HG03095 (cell line): ENCODE results near the gene GAMT.

Experiments
- ATAC-seq: cut with Tn5 transposase; IDR thresholded peaks from one replicate; pipeline ENCODE4 v1.9.1; 2021; ENCODE audit warnings: moderate library complexity; ENCODE audit not compliant: unreplicated experiment

GAMT gene

DNA sequence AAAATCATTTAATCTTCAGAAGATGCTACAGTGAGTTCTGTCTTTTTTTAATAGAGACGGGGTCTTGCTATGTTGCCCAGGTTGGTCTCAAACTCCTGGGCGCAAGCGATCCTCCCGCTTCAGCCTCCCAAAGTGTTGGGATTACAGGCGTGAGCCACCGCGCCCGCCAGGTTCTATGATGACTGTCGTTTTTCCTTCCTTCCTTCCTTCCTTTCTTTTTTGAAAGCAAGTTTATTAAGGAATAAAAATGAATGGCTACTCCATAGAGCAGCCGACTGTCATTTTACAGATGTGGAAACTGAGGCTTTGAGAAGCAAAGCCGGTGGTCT lies 511 bp upstream of the GAMT start:
- ATAC-seq = no peak

DNA sequence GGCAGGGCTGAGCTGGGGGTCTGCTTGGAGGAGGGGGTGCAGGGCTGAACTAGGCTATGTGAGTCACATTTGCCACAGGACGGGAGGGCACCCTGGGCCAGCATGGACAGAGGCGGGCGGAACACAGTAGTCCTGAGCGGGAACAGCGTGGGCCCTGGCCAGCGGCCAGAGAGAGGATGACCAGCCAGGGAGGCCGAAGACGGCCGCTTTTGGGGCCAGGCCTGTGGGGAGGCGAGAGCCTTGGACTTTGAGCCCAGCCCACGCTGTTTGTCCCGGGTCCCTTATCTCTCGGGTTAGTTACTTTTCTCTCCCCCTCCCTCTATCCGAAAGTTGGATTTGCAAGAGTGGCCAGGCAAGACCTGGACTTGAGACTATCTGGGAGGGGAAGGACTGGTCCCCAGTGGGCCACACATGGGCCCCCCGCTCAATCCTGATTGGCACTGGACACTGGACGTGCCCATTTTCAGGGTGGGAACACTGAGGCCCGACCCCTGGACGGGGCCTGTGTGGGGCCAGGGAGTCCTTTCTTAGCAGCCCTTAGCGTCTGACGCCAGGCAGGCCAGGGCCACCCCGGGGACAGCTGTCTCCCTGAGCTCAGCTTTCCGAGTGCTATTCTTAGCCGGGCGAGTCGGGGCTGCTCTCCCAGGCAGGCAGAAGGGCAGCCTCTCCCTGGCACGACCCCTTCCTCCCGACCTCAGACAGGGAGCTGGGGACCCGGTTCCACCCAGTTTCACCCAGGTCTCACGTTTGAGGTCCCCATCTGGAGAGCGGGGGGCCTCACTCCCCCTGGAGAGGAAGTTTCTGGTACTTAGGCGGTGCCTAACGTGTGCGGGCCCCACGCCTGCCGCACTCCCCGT lies 833 bp downstream of the GAMT start:
- ATAC-seq = no peak

DNA sequence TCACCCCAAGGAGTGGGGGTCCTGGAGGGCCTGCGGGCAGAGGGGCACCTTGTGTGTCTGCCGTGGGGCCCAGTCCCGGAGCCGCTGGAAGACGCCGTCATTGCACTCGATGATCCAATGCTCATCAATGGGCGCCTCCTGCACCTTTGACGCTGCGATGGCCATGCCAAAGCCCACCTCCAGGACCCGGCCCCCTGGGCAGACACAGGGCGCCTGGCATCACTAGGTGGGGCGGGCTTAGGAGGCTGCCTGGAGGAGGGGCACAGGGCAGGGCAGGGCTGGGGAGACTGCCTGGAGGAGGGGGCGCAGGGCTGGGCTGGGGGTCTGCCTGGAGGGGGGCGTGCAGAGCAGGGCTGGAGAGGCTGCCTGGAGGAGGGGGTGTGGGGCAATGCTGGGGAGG lies 1.6 kb downstream of the GAMT start:
- no peak for ATAC-seq

DNA sequence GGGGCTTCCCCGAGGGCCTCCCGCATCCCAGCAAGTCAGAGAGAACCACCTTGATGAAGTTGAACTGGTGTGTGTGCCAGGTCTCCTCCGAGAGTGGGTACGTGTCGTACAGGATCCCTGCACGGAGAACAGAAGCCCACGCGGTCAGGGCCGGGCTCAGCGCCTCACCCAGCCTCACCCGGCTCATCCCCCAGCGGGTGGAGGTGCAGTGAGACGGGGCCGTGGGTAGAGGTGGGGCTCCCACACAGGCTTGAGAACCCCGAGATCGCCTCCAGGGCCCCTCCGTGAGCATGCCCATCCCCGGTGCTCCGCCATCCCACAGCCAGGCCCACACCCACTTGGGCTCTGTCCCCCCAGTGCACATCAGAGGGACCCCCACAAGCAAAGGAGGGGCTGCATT lies 2.3 kb downstream of the GAMT start:
- no peak for ATAC-seq

DNA sequence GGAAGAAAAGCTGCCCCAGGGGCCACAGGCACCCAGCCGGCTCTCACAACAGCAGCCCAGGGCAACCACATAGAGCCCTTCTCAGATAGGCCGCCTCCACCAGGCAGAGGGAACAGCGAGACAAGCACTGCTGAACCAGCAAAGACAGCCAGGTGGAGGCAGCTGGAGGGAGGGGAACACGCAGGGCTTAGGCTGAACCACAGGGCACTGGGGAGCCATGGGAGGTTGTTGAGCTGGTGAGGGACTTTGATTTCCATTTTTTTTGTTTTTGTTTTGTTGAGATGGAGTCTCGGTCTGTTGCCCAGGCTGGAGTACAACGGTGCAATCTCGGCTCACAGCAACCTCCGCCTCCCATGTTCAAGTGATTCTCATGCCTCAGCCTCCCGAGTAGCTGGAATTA lies 3.5 kb downstream of the GAMT start:
- ATAC-seq = no peak

DNA sequence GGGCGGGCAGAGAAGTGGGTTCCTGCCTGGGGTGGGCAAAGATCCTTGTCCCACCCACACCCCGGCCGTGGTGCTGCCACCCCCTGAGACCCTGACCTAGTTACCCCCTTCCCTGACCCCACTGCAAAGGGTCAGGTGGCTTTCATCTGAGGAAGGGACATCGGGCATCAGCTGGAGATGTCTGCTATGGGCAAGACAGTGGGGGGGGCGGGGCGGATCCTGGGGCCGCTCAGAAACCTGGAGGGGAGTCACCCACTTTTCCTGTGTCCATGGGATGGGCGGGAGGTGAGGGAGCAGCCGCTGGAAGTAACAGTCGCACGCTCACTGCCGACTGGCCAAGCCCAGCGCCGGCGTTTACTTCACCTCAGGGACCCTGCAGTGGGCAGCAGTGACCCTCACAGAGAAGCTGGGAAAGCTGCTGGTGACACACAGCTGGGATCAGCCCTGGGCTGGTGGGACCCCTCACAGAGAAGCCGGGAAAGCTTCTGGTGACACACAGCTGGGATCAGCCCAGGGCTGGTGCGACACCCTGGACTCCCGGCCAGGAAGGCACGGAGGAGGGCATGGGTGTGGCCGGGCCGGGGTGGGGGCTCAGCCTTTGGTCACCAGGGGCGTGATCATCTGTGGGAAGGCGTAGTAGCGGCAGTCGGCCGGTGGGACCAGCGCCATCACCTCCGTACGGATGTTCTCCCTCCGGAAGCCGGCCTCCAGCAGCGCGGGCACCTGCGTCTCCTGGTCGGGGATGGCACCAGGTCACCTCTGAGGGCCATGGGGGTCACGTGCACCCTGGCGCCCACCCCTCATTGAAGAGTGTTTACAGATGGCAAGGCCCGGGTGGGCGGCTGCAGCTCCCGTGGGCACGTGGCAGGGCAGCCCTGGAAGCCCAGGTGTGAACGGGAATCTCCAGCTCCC lies 4.3 kb downstream of the GAMT start:
- no peak for ATAC-seq

DNA sequence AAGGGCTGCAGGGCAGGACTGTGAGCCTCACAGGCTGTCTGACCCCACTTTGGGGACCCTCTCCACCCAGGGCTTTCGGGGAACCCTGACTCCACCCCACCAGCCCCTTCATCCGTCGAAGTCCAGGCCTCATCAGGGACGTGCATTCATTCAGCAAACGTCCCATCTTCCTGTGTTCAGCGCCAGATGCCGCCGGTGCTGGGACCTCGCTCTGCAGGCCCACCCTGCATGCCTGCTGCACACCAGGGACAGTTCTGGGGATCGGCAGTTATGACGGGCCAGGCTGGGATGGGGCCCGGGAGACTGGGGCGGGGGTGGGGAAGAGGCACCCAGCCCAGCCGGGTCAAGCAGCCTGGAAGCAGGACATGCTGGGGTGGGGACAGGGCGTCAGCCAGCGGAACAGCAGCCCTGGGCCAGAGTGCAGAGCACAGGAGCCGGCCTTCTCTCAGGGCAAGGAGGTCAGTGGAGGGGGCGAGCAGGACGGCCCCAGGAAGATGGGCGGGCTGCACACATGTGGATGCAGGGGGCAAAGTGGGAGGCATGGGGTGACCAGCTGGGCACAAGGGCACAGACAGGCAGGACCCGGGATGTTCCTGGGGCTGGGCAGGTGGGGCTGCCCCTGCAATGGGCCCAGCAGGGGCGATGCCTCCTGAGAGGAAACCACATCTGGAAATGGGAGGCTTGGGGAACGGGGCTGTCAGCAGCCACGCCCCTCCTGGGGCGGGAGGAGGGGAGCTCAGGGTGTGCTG lies 5.1 kb downstream of the GAMT start:
- ATAC-seq = no peak

DNA sequence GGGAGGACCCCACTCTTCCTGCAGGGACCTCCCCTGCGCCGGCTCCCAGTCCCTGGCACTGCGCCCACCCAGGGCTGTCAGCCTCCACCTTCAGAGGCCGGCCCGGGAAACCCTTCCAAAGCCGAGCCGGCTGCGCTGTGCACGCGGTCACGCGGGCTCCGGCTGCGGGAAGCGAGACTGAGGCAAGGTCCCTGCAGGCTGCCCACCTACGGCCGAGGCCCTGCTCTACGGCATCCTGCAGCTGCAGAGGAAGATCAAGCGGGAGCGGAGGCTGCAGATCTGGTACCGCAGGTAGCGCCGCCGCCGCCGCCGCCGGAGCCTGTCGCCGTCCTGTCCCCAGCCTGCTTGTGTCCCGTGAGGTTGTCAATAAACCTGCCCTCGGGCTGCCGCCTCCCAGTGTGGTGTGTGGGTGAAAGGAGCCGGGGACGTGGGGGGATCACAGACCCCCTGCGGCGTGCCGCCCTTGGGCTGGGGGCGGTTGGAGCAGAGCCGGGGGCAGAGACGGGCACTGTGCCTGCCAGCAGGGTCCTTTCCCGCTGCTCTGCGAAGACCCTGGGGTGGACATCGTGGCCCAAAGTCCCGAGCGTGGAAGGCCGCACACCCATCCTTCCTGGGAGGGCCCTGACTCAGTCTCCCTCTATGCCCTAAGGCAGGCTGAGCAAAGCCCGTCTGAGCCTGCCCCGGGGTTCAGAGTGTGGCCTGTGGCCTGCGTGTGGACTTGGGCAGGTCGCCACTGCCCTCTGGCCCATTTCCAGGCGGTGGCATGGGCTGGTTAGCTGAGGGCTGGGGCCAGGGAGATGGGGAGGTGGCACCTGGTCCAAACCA lies 5.9 kb downstream of the GAMT start:
- ATAC-seq = no peak

DNA sequence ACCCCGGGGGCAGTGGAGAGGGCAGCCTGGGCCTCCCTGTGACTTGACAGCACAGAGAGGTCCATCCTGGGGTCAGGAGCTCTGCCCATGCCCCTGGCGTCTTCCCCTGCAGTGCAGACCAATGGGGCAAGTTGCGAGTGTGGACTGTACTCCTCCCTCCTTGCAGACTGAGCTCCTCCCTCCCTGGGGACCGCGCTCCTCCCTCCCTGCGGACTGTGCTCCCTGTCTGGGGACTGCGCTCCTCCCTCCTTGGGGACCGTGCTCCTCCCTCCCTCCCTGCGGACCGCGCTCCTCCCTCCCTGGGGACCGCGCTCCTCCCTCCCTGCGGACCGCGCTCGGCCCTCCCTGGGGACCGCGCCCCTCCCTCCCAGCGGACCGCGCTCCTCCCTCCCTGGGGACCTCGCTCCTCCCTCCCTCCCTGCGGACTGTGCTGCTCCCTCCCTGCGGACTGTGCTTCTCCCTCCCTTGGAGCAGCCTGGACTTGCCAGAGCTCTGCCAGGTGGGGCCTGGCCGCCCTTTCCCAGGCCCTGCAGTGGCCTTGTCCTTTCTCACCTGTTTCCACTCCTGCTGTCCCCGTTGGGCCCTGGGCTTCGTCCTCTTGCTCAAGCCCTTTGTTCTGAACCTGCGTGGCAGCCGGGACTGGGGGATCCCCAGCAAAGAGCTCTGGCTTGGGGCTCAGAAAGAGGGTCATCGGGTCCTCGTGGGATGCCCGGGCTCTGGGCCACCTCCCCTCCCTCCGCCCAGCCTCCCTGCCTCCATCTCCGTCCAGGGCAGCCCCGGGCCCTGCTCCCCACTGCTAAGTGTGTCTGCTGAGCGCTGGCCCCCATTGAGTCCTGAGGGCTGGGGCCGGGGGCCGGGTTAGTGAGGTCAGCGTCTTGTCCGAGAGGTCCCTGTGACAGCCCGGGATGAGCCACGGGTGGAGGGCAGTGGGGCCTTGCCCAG lies 6.8 kb downstream of the GAMT start:
- ATAC-seq = no peak

DNA sequence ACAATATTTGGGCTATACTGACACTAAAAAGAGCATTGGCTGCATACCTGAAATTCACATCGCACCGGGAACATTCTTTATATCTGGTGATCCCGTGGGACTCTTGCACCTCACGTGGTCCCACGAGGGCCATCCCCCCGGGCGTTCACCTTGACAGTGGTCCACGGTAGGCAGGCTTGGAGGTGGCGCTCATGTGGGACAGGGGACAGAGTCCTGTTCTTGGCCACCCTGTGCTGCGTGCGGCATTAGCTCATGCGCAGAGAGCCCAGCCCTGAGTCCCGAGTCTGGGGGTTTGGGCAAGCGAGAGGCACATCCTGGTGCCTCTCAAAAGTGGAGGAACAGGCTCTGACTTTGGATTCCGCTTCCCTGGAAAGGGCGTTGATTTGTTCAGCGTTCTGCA lies 7.5 kb downstream of the GAMT start:
- no peak for ATAC-seq

DNA sequence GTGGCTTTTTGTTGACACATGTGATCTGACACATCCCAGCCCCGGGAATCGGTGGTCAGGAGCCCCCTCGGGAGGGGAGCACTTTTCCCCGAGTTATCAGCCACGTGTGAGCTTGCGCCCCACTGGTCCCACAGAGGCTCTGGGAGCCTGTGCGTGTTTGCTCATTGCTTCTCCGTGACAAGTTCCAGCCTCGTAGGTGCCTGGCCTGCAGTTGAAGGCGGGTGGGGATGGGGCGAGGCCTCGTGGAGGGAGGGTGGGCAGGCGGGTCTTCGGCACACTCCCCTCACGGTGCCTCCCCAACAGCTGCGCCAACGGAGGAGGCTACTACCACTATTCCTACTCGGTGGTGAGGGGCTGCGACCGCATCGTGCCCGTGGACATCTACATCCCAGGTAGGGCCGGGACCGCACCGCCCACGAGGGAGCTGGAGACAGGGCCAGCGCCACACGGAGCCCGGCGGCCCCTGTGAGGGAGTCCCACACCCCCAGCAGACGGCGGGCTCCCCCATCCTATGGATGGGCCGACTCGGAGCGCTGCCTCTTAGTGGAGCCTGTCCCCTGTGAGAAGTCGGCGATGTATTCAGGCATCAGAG lies 8.3 kb downstream of the GAMT start:
- ATAC-seq = no peak

DNA sequence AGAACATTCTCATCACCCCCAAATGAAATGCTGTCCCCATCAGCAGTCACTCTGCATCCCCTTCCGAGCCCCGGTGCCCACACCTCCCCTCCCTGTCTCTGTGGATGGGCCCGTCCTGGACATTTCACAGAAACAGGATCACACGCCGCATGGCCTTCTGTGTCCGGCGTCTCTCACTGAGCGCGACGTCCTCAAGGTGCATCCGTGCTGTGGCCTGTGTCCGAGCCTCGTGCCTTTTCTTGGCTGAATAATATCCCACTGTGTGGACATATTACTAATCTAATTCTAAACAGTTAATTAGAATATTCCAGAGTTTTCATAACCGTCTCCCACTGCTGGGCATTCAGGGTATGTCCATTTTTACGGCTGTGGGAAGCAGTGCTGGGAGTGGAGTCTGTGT lies 8.9 kb downstream of the GAMT start:
- no peak for ATAC-seq

DNA sequence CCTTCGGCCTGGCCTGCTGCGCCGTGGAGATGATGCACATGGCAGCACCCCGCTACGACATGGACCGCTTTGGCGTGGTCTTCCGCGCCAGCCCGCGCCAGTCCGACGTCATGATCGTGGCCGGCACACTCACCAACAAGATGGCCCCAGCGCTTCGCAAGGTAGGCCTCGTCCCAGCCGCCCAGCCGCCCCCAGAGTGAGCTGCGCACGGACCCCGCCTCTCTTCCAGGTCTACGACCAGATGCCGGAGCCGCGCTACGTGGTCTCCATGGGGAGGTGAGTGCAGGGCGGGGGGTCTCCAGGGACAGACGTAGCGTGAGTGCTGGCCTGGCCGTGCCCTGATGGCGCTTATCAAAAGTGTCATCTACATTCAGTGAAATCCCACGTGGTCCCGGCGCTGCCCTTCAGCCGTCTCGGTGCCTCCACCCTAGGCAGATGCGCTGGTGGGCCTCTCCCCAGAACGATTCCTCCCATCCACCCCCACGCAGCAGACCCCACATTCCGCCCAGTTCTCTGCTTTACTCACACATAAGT lies 10.4 kb downstream of the GAMT start:
- ATAC-seq = no peak

DNA sequence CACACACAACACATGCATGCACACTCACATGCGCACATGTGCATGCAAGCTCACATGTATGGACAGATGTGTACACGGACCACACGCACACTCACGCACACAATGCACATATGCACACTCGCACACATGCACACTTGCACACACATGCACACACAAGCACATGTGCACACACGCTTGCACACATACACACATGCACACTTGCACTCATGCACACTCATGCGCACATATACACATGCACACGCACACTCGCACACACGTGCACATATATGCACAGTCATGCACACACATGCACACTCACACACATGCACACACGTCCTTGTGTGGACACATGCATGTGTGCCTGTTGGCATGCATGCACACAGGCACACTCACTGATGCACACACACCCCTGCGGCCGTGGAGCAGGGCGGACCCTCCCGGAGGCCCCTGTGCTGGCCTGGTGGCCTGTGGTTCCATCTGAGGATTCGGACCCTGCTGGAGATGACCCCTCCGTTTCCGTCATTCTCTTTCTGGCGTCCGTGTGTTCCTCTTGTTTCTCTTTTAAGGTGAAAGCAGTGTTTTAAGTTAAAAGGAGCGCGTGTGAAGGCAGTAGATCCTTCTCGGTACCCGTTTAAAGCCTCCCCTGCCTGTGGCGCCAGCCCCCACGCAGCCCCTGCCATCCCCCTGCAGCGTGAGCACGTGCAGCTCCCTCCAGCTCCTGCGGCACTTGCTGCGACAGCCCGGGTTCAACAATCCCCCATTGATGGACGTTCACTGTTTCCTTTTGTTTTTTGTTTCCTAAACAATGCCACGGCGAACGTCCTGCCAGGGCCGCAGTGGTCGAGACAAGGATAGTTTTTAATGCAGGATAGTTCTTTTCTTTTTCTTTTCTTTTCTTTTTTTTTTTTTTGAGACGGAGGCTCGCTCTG lies 12.1 kb downstream of the GAMT start:
- ATAC-seq = no peak

DNA sequence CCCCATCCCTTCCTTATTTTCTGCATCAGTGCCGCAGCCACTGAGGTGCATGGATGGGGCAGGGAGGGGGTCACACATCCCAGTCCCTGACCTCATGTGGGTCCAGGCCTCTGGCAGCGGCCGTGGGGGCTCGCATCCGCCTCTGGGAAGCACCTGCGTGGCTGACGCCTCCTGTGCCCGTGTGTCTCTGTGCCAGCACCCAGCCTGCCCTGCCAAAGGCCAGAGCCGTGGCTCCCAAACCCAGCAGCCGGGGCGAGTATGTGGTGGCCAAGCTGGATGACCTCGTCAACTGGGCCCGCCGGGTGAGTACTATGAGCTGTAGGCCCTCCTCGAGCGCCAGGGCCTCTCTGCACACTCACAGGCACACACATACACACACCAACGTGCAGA lies 12.7 kb downstream of the GAMT start:
- no peak for ATAC-seq

DNA sequence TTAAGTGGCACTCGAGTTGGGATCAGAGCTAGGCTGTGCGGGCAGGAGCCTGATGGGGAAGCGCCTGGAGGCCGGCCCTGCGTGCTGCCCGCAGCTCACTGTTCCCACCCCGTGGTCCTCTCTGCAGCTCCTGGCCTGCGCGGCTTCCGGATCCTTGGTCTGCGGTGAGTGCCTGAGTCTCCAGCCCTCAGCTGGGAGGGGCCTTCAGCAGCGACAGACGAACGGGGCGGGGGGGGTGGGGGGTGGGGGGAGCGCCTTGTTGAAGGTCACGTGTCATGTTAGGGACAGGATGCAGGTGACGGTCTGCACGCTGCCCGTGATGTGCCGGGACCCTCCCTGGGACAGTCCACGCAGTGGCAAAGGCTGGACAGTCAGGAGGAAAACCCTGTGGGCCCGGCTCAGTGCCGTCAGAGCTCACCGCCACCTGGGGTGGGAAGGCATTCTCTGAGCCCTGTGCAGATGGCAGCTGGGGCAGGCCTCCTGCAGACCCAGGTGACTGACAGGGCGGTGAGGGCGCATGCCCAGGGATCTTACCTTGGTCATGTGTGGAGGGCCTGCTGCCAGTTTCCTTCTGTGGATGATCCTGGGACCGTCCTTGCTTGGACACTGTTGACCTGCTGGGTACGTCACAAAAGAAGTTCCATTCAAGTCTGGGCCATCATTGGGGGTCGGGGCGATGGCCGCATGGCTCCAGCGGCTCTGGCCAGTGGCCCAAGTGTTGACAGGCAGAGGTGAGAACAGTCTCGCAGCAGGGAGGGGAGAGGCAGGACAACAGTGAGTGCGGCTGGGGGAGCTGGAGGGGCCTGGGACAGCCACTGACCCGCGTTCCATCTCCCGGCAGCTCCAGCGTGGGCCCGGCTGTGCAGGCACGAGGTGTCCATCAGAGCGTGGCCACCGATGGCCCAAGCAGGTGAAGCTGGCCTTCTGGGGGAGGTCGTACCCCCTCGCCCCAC lies 13.4 kb downstream of the GAMT start:
- no peak for ATAC-seq
